Measurements from ENCODE around the gene ANO10.
"Not testable (repeated sequence)": the region's sequence is repeated elsewhere in the genome, so short reads cannot be mapped to it uniquely, and the experiment has no call there.

ANO10 gene

GRCh38 chr3:43515208-43515917 lies 106.4 kb downstream of the ANO10 start:
- DNase-seq: no peak

- no peak for DNase-seq
Observed at GRCh38 chr3:43512754-43513404, 108.9 kb downstream of the ANO10 start.

GRCh38 chr3:43506644-43507043 lies 115.2 kb downstream of the ANO10 start:
- no peak for DNase-seq

- no peak for DNase-seq
Observed at GRCh38 chr3:43505351-43505750, 116.5 kb downstream of the ANO10 start.

- peak; percentile 18 to 55 for DNase-seq
Observed at GRCh38 chr3:43503067-43503728, 118.6 kb downstream of the ANO10 start.

- DNase-seq: no peak
Observed at GRCh38 chr3:43499256-43499655, 122.6 kb downstream of the ANO10 start.

- DNase-seq: no peak
Observed at GRCh38 chr3:43497905-43498365, 123.9 kb downstream of the ANO10 start.

GRCh38 chr3:43497422-43497821 lies 124.4 kb downstream of the ANO10 start:
- no peak for DNase-seq

GRCh38 chr3:43496740-43497375 lies 125.0 kb downstream of the ANO10 start:
- DNase-seq: no peak

- not testable (repeated sequence) for DNase-seq
Observed at GRCh38 chr3:43492932-43493331, 128.9 kb downstream of the ANO10 start.

- not testable (repeated sequence) for DNase-seq
Observed at GRCh38 chr3:43491807-43492206, 130.0 kb downstream of the ANO10 start.

- no peak for DNase-seq
Observed at GRCh38 chr3:43490640-43491185, 131.1 kb downstream of the ANO10 start.

GRCh38 chr3:43489930-43490329 lies 131.9 kb downstream of the ANO10 start:
- no peak for DNase-seq

GRCh38 chr3:43485931-43486330 lies 135.9 kb downstream of the ANO10 start:
- no peak for DNase-seq

GRCh38 chr3:43484926-43485488 lies 136.8 kb downstream of the ANO10 start:
- no peak for DNase-seq

GRCh38 chr3:43481375-43481774 lies 140.4 kb downstream of the ANO10 start:
- no peak for DNase-seq

GRCh38 chr3:43478839-43479238 lies 143.0 kb downstream of the ANO10 start:
- DNase-seq: not testable (repeated sequence)

GRCh38 chr3:43478118-43478785 lies 143.6 kb downstream of the ANO10 start:
- no peak for DNase-seq

- no peak for DNase-seq
Observed at GRCh38 chr3:43477600-43477999, 144.2 kb downstream of the ANO10 start.

- DNase-seq: peak; percentile 20 to 27
Observed at GRCh38 chr3:43473737-43474136, 148.1 kb downstream of the ANO10 start.

- DNase-seq: peak; percentile 39 to 45
Observed at GRCh38 chr3:43473244-43473643, 148.6 kb downstream of the ANO10 start.

GRCh38 chr3:43468133-43468532 lies 153.7 kb downstream of the ANO10 start:
- DNase-seq: no peak

All from SHP77 (cell line).